Immature natural killer cell (primary cell): ENCODE data around the gene JMJD7. TPM values are rescaled to one million over a fixed set of nuclear protein-coding genes. Genes with fewer than 3 reads are reported as not detected.

Source experiments
- DNase-seq, 3 donors: peaks; one replicate each; pipeline ENCODE4 v3.0.0; 2022; ENCODE audit warnings: mixed read lengths in 1 of 3
- H3K27ac Mint-ChIP-seq, 6 donors: one replicate each; pipeline ENCODE4 v1.8.0; 2020; ENCODE audit warnings: mixed read lengths in 6 of 6, mild to moderate bottlenecking in 5 of 6, inconsistent platforms in 4 of 6, moderate library complexity in 3 of 6
- H3K27me3 Mint-ChIP-seq, 3 donors: one replicate each; pipeline ENCODE4 v1.8.0; 2020 to 2021; ENCODE audit warnings: low read depth in 3 of 3, mild to moderate bottlenecking in 3 of 3, mixed read lengths in 3 of 3, moderate library complexity in 3 of 3, inconsistent platforms in 1 of 3
- H3K36me3 Mint-ChIP-seq, 3 donors: one replicate each; pipeline ENCODE4 v1.8.0; 2020; ENCODE audit warnings: mixed read lengths in 3 of 3, inconsistent platforms in 2 of 3, mild to moderate bottlenecking in 2 of 3
- H3K4me1 Mint-ChIP-seq, 2 donors: one replicate each; pipeline ENCODE4 v1.8.0; 2020; ENCODE audit warnings: inconsistent platforms in 2 of 2, mild to moderate bottlenecking in 2 of 2, mixed read lengths in 2 of 2, moderate library complexity in 1 of 2
- H3K4me3 Mint-ChIP-seq, 5 donors: one replicate each; pipeline ENCODE4 v1.8.0; 2020; ENCODE audit warnings: mild to moderate bottlenecking in 5 of 5, mixed read lengths in 5 of 5, inconsistent platforms in 3 of 5, moderate library complexity in 3 of 5
- H3K9me3 Mint-ChIP-seq, 6 donors: one replicate each; pipeline ENCODE4 v1.8.0; 2020; ENCODE audit warnings: mild to moderate bottlenecking in 6 of 6, mixed read lengths in 6 of 6, inconsistent platforms in 4 of 6, moderate library complexity in 3 of 6
- polyA plus RNA-seq, 3 donors: library from polyadenylated mRNA; unstranded; fragments of 300-500 nt; fragmentation: Illumina TruSeq; gene quantifications; one replicate each; pipeline ENCODE4 v1.2.3, GENCODE V29; 2021

The JMJD7 gene
- polyA plus RNA-seq, 3 donors from 2014 or later = 20.6 to 57.4 (median 23.6) TPM

DNA sequence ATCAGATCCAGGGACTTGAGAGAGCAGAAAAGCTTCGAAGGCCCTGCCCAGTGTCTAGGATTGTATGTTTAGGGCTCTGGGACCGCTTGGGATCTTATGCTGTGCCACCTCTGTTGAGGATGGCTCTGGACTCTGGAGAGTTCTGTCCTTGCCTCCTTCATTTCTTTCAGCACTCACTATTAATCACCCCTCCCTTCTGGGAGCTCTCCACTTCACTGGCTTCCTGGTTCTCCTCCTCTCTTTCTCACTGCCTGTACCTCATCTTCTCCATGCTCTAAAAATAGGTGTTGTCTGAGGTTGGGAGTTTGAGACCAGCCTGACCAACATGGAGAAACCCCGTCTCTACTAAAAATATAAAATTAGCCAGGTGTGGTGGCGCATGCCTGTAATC lies 36.4 kb upstream of the JMJD7 start:
- peaks cover 51 to 65% of the 10 kb centered on the region in 2 donors for H3K4me1 Mint-ChIP-seq
- peak overlapping the region; percentile 55 to 78 (median 70) for H3K4me3 Mint-ChIP-seq
- H3K9me3 Mint-ChIP-seq = no peaks in the 10 kb centered on the region
- H3K27me3 Mint-ChIP-seq = peaks cover 0 to 1% (median 0%) of the 10 kb centered on the region in 3 donors
- no peaks in the 10 kb centered on the region for H3K36me3 Mint-ChIP-seq
- H3K27ac Mint-ChIP-seq = peak overlapping the region in 4 of 6 donors; percentile 47 to 90 (median 76)
- no peak for DNase-seq

DNA sequence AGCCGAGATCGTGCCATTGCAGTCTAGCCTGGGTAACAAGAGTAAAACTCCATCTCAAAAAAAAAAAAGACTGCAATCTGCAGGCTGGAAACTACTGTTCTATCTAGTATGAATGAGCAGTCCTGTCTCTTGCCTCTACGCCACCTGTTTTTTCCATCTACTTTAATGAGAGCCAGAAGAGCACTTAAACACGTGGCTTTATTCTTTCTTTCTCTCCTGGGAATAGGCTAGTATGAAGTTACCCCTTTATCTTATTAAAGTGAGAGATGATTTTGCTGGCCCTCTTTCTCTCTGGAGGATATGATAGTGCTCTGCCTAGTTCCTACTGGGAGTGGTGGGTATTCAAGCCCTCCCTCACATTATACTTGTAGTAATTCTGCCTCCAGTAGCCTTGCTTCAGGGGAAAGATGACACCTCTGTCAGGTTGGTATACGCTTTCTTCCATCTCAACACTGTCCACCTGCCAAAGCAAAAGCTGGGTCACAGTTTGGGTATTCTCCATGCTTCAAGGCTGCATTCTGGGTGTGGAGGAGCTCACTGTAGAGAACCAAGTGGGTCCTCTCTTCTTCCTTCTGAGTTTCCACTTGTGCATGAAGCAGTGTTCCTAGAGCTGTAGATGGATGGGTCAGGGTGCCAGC lies 35.8 kb upstream of the JMJD7 start:
- H3K36me3 Mint-ChIP-seq = no peaks in the 10 kb centered on the region
- peaks cover 51 to 70% of the 10 kb centered on the region in 2 donors for H3K4me1 Mint-ChIP-seq
- H3K9me3 Mint-ChIP-seq = no peaks in the 10 kb centered on the region
- peak overlapping the region in 1 of 5 donors; percentile 65 for H3K4me3 Mint-ChIP-seq
- no peak for DNase-seq
- peaks cover 0 to 1% (median 0%) of the 10 kb centered on the region in 3 donors for H3K27me3 Mint-ChIP-seq
- peak overlapping the region in 3 of 6 donors; percentile 63 to 90 (median 90) for H3K27ac Mint-ChIP-seq

DNA sequence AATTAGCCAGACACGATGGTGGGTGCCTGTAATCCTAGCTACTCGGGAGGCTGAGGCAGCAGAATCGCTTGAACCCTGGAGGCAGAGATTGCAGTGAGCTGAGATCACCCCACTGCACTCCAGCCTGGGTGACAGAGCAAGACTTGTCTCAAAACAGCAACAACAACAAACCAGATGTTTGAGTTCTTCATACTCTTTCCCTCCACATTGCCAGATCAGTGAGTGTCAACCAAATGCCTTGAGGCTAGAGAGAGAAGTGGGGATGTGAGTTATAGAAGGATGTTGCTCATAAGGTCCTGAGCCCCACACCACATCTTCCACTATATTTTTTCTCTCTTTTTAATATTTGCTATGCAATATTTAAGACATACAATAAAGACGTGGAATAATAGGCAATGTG lies 33.8 kb upstream of the JMJD7 start:
- H3K27me3 Mint-ChIP-seq = peaks cover 0 to 1% (median 0%) of the 10 kb centered on the region in 3 donors
- H3K36me3 Mint-ChIP-seq = no peaks in the 10 kb centered on the region
- H3K27ac Mint-ChIP-seq = peak overlapping the region in 1 of 6 donors; percentile 80
- DNase-seq = no peak
- no peaks in the 10 kb centered on the region for H3K9me3 Mint-ChIP-seq
- H3K4me1 Mint-ChIP-seq = peaks cover 41 to 60% of the 10 kb centered on the region in 2 donors
- peak overlapping the region in 2 of 5 donors; percentile 25 to 26 for H3K4me3 Mint-ChIP-seq

DNA sequence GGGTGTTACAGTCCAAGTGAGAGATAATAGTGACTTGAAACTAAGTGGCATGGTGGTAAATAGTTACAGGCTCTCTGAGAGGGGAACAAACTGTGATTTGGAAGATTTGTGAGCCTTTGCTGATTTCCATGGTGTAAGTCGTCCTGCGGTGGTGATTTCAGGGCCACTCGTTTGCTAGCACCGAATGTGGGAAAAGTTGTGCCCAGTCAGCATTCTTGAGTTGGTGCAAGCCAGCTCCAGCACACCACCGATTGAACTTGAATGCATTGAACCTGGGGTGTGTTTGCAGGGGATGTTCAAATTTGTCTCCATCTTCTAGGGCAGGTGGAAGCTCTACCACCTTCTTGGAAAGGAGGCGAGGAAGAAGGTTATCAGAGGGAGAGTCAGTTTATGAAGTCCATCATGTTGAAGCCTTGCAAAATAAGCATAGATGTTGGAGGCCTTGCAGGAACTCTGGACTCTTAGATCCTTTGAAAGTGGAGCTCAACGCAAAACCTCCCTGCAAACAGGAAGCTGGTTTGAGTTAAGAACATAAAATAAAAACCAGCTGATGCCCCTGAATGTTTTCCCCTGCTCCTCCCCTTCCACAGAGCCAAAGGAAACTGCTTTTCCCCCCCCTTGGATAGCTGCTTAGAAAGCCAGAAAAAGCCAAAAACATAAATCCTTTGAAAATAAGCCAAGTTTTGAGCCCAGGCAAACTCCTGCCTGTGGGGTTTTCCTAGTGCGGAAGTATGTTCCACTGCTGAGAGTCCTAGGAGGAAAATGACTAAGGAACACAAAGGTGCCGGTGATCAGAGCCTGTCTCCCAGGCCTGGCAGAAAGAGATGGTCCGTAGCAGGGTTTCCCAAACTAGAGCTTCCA lies 31.7 kb upstream of the JMJD7 start:
- peaks cover 0 to 3% (median 0%) of the 10 kb centered on the region in 3 donors for H3K27me3 Mint-ChIP-seq
- no peaks in the 10 kb centered on the region for H3K9me3 Mint-ChIP-seq
- no peak for DNase-seq
- H3K4me3 Mint-ChIP-seq = no peak overlapping the region
- H3K36me3 Mint-ChIP-seq = peaks cover 0 to 12% (median 8%) of the 10 kb centered on the region in 3 donors
- H3K27ac Mint-ChIP-seq = peak overlapping the region in 1 of 6 donors; percentile 45
- peaks cover 20 to 39% of the 10 kb centered on the region in 2 donors for H3K4me1 Mint-ChIP-seq

DNA sequence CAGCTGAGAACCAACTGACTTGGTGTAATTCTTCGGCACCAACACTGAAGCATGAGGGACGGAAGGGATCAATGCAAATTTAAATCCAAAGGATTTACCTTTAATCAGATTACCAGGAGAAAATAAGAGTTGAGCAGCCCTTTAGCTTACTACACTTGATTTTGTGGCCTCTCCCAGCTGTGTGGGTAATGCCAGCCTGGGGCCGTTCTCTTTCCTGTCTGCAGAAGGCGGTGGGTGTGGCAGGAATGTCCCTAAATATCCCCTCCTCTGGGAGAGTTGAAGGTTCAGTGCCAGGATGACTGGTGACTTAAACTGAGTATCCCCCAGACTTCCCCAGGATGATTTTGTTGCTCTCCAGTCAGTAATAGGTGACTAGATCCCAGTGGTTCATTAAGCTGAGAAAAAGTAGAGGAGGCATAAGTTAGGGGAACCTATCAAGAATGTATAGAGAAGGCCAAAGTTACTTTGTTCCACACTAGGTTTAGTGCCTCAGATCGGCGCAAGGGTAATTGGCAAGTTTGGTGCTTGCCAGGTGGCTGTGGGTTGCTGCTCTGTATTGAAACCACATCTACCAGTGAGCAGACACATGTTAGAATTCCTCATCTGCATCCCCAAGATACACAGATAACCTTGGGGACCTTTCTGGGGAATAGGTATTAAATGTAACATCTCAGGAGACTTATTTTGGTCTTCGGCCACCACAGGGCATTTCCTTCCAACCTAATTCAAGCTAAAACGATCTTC lies 30.5 kb upstream of the JMJD7 start:
- H3K4me3 Mint-ChIP-seq = no peak overlapping the region
- no peak for DNase-seq
- no peaks in the 10 kb centered on the region for H3K9me3 Mint-ChIP-seq
- peaks cover 8 to 27% of the 10 kb centered on the region in 2 donors for H3K4me1 Mint-ChIP-seq
- no peak overlapping the region for H3K27ac Mint-ChIP-seq
- H3K36me3 Mint-ChIP-seq = peaks cover 0 to 13% (median 8%) of the 10 kb centered on the region in 3 donors
- H3K27me3 Mint-ChIP-seq = peaks cover 0 to 3% (median 0%) of the 10 kb centered on the region in 3 donors

DNA sequence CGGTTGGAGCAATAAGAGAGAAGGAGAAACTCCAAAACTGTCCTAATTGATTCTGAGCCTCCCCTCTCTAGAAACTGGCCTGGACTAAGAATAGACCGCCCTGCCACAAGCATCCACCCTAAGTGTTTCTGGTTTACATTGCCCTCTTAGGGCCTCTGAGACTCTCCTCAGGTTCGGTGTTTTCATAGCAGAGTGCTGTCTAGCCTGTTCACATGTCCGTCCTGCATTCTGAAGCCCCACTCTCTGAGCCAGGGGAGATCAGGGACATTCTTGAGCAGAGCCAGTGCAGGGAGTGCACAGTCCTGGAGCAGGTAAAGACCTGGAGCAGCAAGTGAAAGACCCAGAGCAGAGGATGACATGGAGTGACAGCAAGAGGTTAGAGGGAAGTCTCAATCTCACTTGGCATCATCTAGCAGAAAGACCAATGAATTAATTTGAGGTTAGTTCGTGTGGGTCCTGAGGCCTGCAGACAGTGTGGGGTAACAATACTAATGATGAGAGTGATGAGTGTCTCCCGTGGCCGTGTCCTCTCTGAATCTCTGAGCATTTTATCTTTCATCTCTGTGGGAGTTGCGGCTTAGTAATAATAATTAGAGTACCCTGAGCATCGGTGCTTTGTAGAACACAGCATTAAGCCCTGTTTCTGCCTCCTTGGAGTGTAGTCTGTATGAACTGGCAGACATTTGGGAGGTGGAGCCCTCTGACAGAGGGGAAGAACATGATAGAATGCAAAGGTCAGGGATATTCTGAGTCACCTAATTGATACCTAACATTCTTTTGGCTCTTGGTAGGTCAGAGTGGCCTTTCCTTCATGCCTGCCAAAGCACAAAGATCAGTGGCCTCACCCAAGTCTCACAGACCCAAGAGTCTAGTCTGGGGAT lies 29.0 kb upstream of the JMJD7 start:
- Mint-ChIP-seq H3K4me1 (peaks cover 7 to 23% of the 10 kb centered on the region in 2 donors), H3K9me3 (no peaks in the 10 kb centered on the region), H3K4me3 (no peak overlapping the region), H3K27ac (peak overlapping the region in 4 of 6 donors; percentile 31 to 59 (median 48)), H3K27me3 (peaks cover 0 to 3% (median 0%) of the 10 kb centered on the region in 3 donors), H3K36me3 (peaks cover 0 to 13% (median 8%) of the 10 kb centered on the region in 3 donors)
- DNase-seq = no peak

DNA sequence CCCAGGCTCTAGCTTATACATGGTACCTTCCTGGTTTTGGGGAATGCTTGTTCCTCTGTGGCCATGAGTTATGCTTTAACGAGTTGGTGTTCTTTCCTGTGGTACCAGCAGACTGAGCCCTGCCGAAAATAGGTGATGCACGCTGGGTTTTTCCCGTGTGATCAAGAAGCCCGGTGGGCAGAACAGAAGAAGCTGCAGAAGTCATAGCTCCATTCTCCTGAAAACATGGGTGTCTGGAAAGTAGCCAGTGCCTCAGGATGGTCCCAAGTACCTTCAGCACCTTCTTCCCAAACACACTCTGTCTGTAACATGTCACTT lies 28.4 kb upstream of the JMJD7 start:
- no peak for DNase-seq
- H3K27me3 Mint-ChIP-seq = peaks cover 0 to 3% (median 0%) of the 10 kb centered on the region in 3 donors
- H3K9me3 Mint-ChIP-seq = no peaks in the 10 kb centered on the region
- H3K36me3 Mint-ChIP-seq = peaks cover 0 to 13% (median 8%) of the 10 kb centered on the region in 3 donors
- no peak overlapping the region for H3K4me3 Mint-ChIP-seq
- H3K4me1 Mint-ChIP-seq = peaks cover 8 to 23% of the 10 kb centered on the region in 2 donors
- no peak overlapping the region for H3K27ac Mint-ChIP-seq

DNA sequence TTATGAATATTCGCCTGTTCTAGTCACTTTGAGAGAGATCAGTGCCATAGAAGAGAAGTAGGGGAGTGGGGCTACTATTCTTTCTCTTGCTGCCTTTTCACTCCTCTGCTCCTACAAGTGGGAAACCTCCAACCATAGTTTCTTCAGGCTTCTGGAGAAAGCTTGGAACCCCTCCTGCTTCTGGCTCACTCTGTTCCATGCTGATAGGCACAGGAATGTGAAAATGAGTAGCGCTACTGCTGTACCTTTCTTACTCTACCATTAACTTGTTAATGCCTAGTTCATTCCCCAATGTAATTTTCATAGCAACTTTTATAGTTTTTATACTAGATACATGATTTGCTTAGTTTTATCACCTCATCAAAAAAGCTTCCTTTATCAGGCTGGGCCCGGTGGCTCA lies 26.7 kb upstream of the JMJD7 start:
- H3K4me3 Mint-ChIP-seq = no peak overlapping the region
- DNase-seq = no peak
- peaks cover 0 to 13% (median 11%) of the 10 kb centered on the region in 3 donors for H3K36me3 Mint-ChIP-seq
- H3K4me1 Mint-ChIP-seq = peaks cover 7 to 17% of the 10 kb centered on the region in 2 donors
- H3K27me3 Mint-ChIP-seq = peaks cover 0 to 3% (median 0%) of the 10 kb centered on the region in 3 donors
- H3K27ac Mint-ChIP-seq = no peak overlapping the region
- H3K9me3 Mint-ChIP-seq = no peaks in the 10 kb centered on the region

DNA sequence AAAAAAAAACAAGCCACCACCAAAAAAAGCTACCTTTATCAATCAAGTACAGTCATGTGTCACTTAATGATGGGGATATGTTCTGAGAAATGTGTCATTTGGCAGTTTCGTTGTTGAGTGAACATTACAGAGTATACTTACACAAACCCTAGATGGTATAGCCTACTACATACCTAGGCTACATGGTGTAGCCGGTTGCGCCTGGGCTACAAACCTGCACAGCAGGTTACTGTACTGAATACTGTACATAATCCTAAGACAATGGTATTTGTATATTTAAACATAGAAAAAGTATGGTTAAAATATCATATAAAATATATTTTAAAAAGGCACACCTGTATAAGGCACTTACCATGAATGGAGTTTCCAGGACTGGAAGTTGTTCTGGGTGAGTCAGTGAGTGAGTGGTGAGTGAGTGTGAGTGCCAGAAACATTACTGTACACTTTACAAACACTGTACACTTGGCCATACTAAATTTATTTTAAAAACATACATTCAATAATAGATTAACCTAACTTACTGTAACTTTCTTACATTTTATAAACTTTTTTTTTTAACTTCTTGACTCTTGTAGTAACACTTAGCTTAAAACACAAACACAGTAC lies 25.9 kb upstream of the JMJD7 start:
- H3K27ac Mint-ChIP-seq = no peak overlapping the region
- H3K4me3 Mint-ChIP-seq = no peak overlapping the region
- H3K9me3 Mint-ChIP-seq = no peaks in the 10 kb centered on the region
- no peak for DNase-seq
- peaks cover 0 to 13% (median 11%) of the 10 kb centered on the region in 3 donors for H3K36me3 Mint-ChIP-seq
- H3K4me1 Mint-ChIP-seq = peaks cover 5 to 11% of the 10 kb centered on the region in 2 donors
- H3K27me3 Mint-ChIP-seq = peaks cover 0 to 3% (median 0%) of the 10 kb centered on the region in 3 donors

DNA sequence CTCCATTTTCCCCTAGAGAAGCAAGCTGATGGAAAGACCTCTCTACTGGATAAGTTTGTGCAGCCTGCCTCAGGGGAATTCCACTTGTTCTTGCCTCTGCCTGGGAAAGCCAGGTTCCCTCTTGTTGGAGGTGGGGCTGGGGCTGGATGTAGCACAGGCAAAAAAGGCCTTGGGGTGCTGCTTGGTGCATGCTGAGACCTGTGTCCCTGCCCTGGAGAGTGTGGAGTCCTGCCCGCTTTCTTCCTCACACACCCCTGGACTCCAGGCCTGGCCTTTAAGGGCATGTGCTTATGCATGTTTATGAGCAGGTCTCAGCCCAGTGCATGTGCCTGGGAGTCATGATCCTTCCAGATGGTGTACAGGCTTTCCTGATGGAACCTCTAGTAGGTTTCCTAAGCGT lies 23.5 kb upstream of the JMJD7 start:
- no peak overlapping the region for H3K4me3 Mint-ChIP-seq
- H3K36me3 Mint-ChIP-seq = peaks cover 0 to 13% (median 11%) of the 10 kb centered on the region in 3 donors
- no peaks in the 10 kb centered on the region for H3K9me3 Mint-ChIP-seq
- peaks cover 0 to 6% (median 0%) of the 10 kb centered on the region in 3 donors for H3K27me3 Mint-ChIP-seq
- H3K4me1 Mint-ChIP-seq = peaks cover 5 to 8% of the 10 kb centered on the region in 2 donors
- no peak overlapping the region for H3K27ac Mint-ChIP-seq
- DNase-seq = no peak

DNA sequence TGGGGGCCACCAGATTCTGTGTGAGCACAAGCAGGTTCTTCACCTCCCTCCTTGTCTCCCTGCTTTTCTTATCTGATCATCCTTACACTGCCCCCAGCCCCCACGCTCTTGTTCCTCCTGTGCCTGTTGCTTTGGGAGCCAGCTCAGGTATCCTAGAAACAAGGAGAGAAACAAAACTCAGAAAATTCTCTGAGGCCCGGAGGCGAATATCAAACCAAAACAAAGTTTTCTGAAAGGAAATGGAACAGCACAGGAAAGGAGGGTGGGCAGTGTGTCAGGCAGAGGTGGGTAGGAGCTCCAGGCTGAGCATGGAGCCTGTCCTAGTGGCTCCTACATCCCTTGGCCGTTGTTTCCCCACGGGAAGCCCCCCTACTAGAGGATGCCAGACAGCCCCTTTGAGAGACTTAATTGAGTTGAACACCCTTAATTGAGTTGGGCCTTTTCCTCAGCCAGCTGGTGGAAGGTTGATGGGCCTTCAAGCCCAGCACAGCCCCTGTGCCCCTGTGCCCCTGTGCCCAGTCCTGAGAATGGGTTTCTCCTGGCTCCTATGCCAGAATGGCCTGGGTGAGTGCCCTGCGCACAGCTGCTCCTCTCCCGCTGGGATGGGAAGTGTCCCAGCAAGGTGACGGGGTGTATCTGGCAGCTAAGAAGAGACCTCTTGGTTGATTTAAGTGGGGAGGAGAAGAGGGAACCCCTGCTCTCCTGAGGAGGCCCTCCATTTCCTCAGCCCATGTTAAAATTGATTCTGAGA lies 22.8 kb upstream of the JMJD7 start:
- Mint-ChIP-seq H3K9me3 (no peaks in the 10 kb centered on the region), H3K36me3 (peaks cover 0 to 10% (median 7%) of the 10 kb centered on the region in 3 donors), H3K27ac (peak overlapping the region in 2 of 6 donors; percentile 18 to 42), H3K4me3 (no peak overlapping the region), H3K4me1 (peaks cover 5 to 8% of the 10 kb centered on the region in 2 donors), H3K27me3 (peaks cover 0 to 6% (median 0%) of the 10 kb centered on the region in 3 donors)
- no peak for DNase-seq

DNA sequence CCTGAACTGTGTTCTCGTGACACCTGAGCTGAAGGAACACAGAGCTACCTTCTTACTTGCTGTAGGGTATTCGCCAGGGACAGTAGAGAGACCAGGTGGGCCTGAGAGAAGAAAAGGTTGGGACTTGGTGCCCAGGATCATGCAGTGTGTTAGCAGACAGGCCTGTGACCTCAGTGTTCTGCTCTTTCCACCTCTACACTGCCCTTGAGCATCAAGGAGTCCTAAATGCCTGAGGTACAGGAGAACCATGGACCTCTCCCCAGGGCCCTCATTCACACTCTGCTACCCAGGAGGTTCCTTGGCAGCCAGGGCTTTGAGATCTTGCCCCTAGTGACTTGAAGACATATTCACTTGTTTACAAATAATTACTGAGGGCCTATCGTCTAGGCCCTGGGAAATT lies 22.2 kb upstream of the JMJD7 start:
- peaks cover 0 to 3% (median 0%) of the 10 kb centered on the region in 3 donors for H3K27me3 Mint-ChIP-seq
- H3K36me3 Mint-ChIP-seq = peaks cover 0 to 4% (median 3%) of the 10 kb centered on the region in 3 donors
- no peak for DNase-seq
- H3K9me3 Mint-ChIP-seq = no peaks in the 10 kb centered on the region
- H3K4me3 Mint-ChIP-seq = no peak overlapping the region
- no peak overlapping the region for H3K27ac Mint-ChIP-seq
- peaks cover 5 to 8% of the 10 kb centered on the region in 2 donors for H3K4me1 Mint-ChIP-seq
